Heart left ventricle (tissue), 13 donors: ENCODE measurements around the gene ANKRD33.

Experiments
- POLR2A ChIP-seq, 2 donors: fragments of 450-650 bp; IDR thresholded peaks; one replicate each; pipeline ENCODE4 v1.6.1; 2017; ENCODE audit warnings: antibody characterized with exemption in 2 of 2, mild to moderate bottlenecking in 2 of 2, moderate library complexity in 2 of 2
- TF ChIP-seq, protein P1 (sequence below), 12 donors: fragments of 200-600 bp; sonication (generic) in 4 of 12; IDR thresholded peaks; one replicate each; pipeline versions ENCODE4 v1.5.0 to v1.8.0; 2018 to 2022; ENCODE audit warnings: antibody characterized with exemption in 12 of 12, mild to moderate bottlenecking in 5 of 12
- donor health status: ischemic (EF 13 %, LVEDD 7.1; RV severe dilation, severe dysfunction).
- donor health status: DM: no; HTN: yes; CAD: no.
- donor health status: DM: no; HTN: no; CAD: no.
- donor health status: ischemic (EF 25% LVEDD 6.9; RV normal size, moderate dysfunction).
- donor health status: ischemic (EF 25% LVEDD 5.7; RV mildly dilated, moderate dysfunction).
- donor health status: ischemic (EF 35%, LVEDD 5.7; RV mildly dilated, moderate dysfunction).
- donor health status: nonischemic (EF 11% LVEDD 7.7; RV severe dilation, severe dysfunction).
- donor health status: DM: yes; HTN: yes; CAD: no.
- donor health status: PGD.
- donor health status: ischemic (EF 29% LVEDD 5.4; RV normal size, mild dysfunction).
- donor health status: nonischemic (EF 23%, LVEDD 6.1; RV moderate dilation, normal function).

DNA sequence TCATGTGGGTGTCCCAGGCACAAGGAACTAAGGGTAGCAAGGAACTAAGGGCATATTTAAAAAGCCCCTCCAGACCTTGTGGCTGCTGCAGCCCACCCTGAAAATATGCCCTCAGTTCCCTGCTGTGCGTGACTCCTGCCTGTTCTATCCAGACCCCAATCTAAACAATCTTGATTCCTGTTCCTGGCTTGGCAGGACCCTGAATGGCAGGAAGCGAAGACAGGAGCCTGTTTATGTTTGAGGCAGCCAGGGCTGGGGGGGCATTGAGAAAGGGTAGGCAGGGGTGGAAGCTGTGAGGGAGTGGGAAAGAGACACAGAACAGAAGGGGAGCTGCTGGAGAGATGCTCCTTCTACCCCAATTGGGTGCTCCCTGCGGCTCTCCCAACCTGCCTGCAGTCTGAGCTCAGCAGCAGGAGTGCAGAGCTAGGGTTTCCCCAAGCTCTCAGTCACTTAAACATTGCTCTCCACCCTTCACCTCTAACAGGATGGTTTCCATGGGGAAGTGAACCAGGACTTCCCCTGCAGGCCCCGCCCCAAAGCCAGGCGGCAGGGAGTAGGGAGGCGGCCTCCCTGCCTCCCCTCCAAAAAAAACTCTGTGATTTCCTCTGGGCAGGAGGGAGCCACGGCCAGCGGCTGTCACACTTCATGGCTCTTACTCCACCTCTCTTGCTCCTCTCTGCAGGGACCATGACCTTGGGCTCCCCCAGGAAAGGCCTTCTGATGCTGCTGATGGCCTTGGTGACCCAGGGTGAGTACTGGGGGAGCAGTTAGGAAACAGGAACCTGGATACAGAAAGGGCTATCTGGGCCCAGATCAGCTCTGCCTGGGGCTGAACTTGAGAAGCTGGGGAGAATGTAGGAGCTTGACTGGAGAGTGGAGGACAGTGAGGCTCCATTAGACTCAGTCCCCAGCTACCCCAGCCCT lies 24.1 kb downstream of the ANKRD33 start:
- TF ChIP-seq, protein P1, sequence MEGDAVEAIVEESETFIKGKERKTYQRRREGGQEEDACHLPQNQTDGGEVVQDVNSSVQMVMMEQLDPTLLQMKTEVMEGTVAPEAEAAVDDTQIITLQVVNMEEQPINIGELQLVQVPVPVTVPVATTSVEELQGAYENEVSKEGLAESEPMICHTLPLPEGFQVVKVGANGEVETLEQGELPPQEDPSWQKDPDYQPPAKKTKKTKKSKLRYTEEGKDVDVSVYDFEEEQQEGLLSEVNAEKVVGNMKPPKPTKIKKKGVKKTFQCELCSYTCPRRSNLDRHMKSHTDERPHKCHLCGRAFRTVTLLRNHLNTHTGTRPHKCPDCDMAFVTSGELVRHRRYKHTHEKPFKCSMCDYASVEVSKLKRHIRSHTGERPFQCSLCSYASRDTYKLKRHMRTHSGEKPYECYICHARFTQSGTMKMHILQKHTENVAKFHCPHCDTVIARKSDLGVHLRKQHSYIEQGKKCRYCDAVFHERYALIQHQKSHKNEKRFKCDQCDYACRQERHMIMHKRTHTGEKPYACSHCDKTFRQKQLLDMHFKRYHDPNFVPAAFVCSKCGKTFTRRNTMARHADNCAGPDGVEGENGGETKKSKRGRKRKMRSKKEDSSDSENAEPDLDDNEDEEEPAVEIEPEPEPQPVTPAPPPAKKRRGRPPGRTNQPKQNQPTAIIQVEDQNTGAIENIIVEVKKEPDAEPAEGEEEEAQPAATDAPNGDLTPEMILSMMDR (IDR thresholded peaks at IDR 0.05) = no peak
- no peak for TF ChIP-seq POLR2A (IDR thresholded peaks at IDR 0.05)
